Large intestine (tissue), 3 donors: Measurements from ENCODE around the gene BABAM2. TPM values are rescaled to one million over a fixed set of nuclear protein-coding genes. Genes with fewer than 3 reads are reported as not detected.
"Not testable (repeated sequence)": the region's sequence is repeated elsewhere in the genome, so short reads cannot be mapped to it uniquely, and the experiment has no call there.

Experiments
- DNase-seq, 2 donors: peaks; one replicate each; pipeline versions ENCODE4 v3.0.0 to v3.0.0-alpha.2; 2013
- H3K27ac ChIP-seq: one replicate; pipeline ENCODE4 v1.5.1; 2013; ENCODE audit warnings: low read length
- H3K27me3 ChIP-seq: 2 replicates; pipeline ENCODE4 v1.6.1; 2013; ENCODE audit warnings: low read length; ENCODE audit not compliant: control insufficient read depth, insufficient read depth
- H3K36me3 ChIP-seq: 2 replicates; pipeline ENCODE4 v1.6.1; 2013; ENCODE audit warnings: low read length; ENCODE audit not compliant: control insufficient read depth, insufficient read depth
- H3K4me1 ChIP-seq: one replicate; pipeline ENCODE4 v1.6.1; 2013; ENCODE audit warnings: low read length; ENCODE audit not compliant: control insufficient read depth, insufficient read depth
- H3K4me3 ChIP-seq: one replicate; pipeline ENCODE4 v1.5.1; 2013; ENCODE audit warnings: low read length
- H3K9me3 ChIP-seq: one replicate; pipeline ENCODE4 v1.6.1; 2013; ENCODE audit warnings: mild to moderate bottlenecking, low read depth, low read length, moderate library complexity; ENCODE audit not compliant: control insufficient read depth
- WGBS: methylation state at CpG from one replicate; pipeline ENCODE4 v1.1.5; 2013; ENCODE audit warnings: low lambda C conversion rate; ENCODE audit not compliant: insufficient coverage; 5-methylcytosine and 5-hydroxymethylcytosine counted together
- polyA plus RNA-seq: library from polyadenylated mRNA; unstranded; fragments of 120-200 nt; gene quantifications from one replicate; pipeline ENCODE4 v1.2.1, GENCODE V29; 2013

The BABAM2 gene
- polyA plus RNA-seq, 1 donor = 32.0 TPM

DNA sequence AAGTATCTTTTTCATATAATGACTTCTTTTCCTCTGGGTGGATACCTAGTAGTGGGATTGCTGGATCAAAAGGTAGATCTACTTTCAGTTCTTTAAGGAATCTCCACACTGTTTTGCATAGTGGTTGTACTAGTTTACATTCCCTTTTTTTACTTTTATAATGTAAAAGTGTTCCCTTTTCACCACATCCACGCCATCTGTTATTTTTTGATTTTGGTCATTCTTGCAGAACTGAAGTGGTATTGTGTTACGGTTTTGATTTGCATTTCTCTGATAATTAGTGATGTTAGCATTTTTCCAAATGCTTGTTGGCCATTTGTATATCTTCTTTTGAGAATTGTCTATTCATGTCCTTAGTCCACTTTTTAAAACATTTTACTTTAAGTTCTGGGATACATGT is 127.9 kb downstream of the BABAM2 start:
- not testable (repeated sequence) for H3K4me1 ChIP-seq, H3K36me3 ChIP-seq, DNase-seq, H3K9me3 ChIP-seq, H3K27ac ChIP-seq, H3K4me3 ChIP-seq, H3K27me3 ChIP-seq
- 100% methylated on average over 1 of the region's 2 CpGs for WGBS

- H3K9me3 ChIP-seq, H3K4me3 ChIP-seq, H3K4me1 ChIP-seq, DNase-seq, H3K27ac ChIP-seq, H3K36me3 ChIP-seq, H3K27me3 ChIP-seq: not testable (repeated sequence)
- WGBS = no CpG with 5 or more reads among the region's 2 CpGs
Observed at GRCh38 chr2:28019521-28019920, 129.0 kb downstream of the BABAM2 start.

- H3K4me1 ChIP-seq = no peaks in the 10 kb centered on the region
- 85% methylated on average over 4 of the region's 9 CpGs for WGBS
Observed at GRCh38 chr2:28021898-28022297, 131.4 kb downstream of the BABAM2 start.

DNA sequence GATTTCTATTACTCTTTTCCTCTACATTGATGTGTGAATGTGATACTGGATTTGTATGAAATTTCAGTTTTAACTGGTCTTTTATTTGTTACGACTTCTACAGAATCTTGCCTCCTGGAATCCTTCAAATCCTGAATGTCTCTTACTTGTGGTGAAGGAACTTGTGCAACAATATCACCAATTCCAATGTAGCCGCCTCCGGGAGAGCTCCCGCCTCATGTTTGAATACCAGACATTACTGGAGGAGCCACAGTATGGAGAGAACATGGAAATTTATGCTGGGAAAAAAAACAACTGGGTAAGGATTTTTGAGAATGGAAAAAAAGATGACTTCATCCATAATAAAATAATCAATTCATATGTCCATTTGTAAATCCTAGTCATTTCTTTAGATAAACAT is 134.6 kb downstream of the BABAM2 start:
- Histone ChIP-seq H3K4me3 (no peak overlapping the region), H3K9me3 (no peaks in the 10 kb centered on the region), H3K27ac (no peak overlapping the region), H3K4me1 (no peaks in the 10 kb centered on the region), H3K27me3 (no peaks in the 10 kb centered on the region), H3K36me3 (peaks cover 8% of the 10 kb centered on the region)
- WGBS = 100% methylated on average over 1 of the region's 4 CpGs
- no peak for DNase-seq

More at GRCh38 chr2:28021898-28022297, 131.4 kb downstream of the BABAM2 start:
- H3K36me3 ChIP-seq = peaks cover 6% of the 10 kb centered on the region
- no peak for DNase-seq
- H3K27ac ChIP-seq = no peak overlapping the region
- no peaks in the 10 kb centered on the region for H3K9me3 ChIP-seq
- no peaks in the 10 kb centered on the region for H3K27me3 ChIP-seq
- H3K4me3 ChIP-seq = no peak overlapping the region

GRCh38 chr2:28026230-28026629 is 135.7 kb downstream of the BABAM2 start:
- not testable (repeated sequence) for H3K4me3 ChIP-seq, H3K4me1 ChIP-seq, H3K36me3 ChIP-seq, H3K27me3 ChIP-seq, H3K9me3 ChIP-seq, DNase-seq, H3K27ac ChIP-seq
- WGBS = no CpG with 5 or more reads among the region's 2 CpGs

DNA sequence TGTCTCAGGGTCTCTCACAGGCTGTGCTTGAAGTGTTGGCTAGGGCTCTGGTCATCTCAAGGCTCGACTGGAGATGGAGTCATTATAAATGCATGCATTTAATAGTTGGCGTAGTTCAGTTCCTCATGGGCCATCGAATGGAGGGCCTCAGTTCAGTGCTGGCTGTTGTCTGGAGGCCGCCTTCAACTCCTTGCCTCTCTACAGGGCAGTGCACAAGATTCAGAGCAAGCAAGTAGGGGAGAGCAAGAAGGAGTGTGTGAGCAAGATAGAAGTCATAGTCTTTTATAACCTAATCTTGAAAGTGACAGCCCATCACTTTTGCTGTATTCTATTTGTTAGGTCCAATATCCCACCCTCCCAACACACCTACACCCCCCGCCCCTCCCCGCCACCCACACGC is 137.5 kb downstream of the BABAM2 start:
- Histone ChIP-seq H3K27me3 (no peaks in the 10 kb centered on the region), H3K4me3 (no peak overlapping the region), H3K36me3 (peaks cover 8% of the 10 kb centered on the region), H3K9me3 (no peaks in the 10 kb centered on the region), H3K27ac (no peak overlapping the region), H3K4me1 (no peaks in the 10 kb centered on the region)
- no CpG with 5 or more reads among the region's 7 CpGs for WGBS
- no peak for DNase-seq

DNA sequence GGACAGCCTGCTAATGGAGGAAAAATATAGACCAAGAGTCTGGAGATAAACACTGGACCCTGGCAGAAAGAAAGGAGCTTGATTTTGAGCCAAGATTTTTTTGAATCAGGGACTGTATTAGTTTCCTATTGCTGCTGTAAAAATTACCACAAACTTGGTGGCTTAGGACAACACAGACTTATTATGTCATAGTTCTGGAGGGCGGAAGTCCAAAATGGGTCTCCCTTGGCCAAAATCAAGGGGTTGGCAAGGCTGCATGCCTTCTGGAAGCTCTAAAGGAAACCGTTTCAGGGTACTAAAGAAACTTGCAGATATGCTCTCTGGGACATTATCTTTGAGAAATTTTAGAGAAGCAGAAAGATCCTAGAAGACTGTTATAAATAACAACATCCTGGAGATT is 140.1 kb downstream of the BABAM2 start:
- Histone ChIP-seq H3K36me3 (peaks cover 6% of the 10 kb centered on the region), H3K27ac (no peak overlapping the region), H3K4me3 (no peak overlapping the region), H3K4me1 (no peaks in the 10 kb centered on the region), H3K27me3 (no peaks in the 10 kb centered on the region), H3K9me3 (no peaks in the 10 kb centered on the region)
- no peak for DNase-seq
- WGBS = 89% methylated on average over 1 of the region's 2 CpGs

GRCh38 chr2:28032816-28033215 is 142.3 kb downstream of the BABAM2 start:
- Histone ChIP-seq H3K36me3 (no peaks in the 10 kb centered on the region), H3K4me3 (no peak overlapping the region), H3K27me3 (no peaks in the 10 kb centered on the region), H3K4me1 (no peaks in the 10 kb centered on the region), H3K9me3 (no peaks in the 10 kb centered on the region), H3K27ac (no peak overlapping the region)
- WGBS = 100% methylated on average over 2 of the region's 4 CpGs
- DNase-seq = no peak

DNA sequence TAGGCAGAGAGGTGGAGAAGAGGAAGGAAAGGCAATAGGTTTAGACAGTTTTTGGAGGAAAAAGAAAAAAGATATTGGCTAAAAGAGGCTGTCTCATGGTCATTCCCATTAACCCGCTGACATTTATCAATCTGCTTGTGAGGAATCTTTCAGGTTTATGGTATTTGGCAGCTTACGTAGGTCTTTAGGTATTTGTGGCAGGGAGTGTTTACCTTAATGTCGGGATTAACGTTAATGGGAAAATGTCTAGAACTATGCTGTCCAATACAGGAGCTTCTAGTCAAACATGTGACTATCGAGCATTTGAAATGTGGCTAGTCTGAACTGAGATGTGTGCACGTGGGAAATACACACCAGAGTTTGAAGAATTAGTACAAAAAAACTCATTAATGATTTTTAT is 144.2 kb downstream of the BABAM2 start:
- 100% methylated on average over 1 of the region's 6 CpGs for WGBS
- Histone ChIP-seq H3K4me3 (no peak overlapping the region), H3K9me3 (no peaks in the 10 kb centered on the region)

GRCh38 chr2:28035163-28035690 is 144.7 kb downstream of the BABAM2 start:
- H3K27ac ChIP-seq = no peak overlapping the region
- no peak for DNase-seq
- H3K36me3 ChIP-seq = no peaks in the 10 kb centered on the region
- no peaks in the 10 kb centered on the region for H3K27me3 ChIP-seq
- H3K4me3 ChIP-seq = no peak overlapping the region
- no peaks in the 10 kb centered on the region for H3K4me1 ChIP-seq
- no peaks in the 10 kb centered on the region for H3K9me3 ChIP-seq
- 100% methylated on average over 3 of the region's 3 CpGs for WGBS

More for the DNA sequence above, 144.2 kb downstream of the BABAM2 start:
- H3K4me1 ChIP-seq = no peaks in the 10 kb centered on the region
- H3K27ac ChIP-seq = no peak overlapping the region
- no peak for DNase-seq
- no peaks in the 10 kb centered on the region for H3K36me3 ChIP-seq
- H3K27me3 ChIP-seq = no peaks in the 10 kb centered on the region

- no peaks in the 10 kb centered on the region for H3K36me3 ChIP-seq
- no peak overlapping the region for H3K27ac ChIP-seq
- no peaks in the 10 kb centered on the region for H3K4me1 ChIP-seq
- H3K4me3 ChIP-seq = no peak overlapping the region
- H3K9me3 ChIP-seq = no peaks in the 10 kb centered on the region
- H3K27me3 ChIP-seq = no peaks in the 10 kb centered on the region
- no peak for DNase-seq
- 100% methylated on average over 1 of the region's 4 CpGs for WGBS
Observed at GRCh38 chr2:28035816-28036215, 145.3 kb downstream of the BABAM2 start.
